Astrocyte of the cerebellum (primary cell): Measurements from ENCODE around the gene CSRNP2.
"Not testable (repeated sequence)": the region's sequence is repeated elsewhere in the genome, so short reads cannot be mapped to it uniquely, and the experiment has no call there.

Experiments
- DNase-seq: peaks from one replicate; pipeline ENCODE4 v3.0.0-alpha.2; 2011; ENCODE audit warnings: low read depth
- H3K4me3 ChIP-seq: 2 replicates; pipeline ENCODE4 v1.5.1; 2011; ENCODE audit warnings: mild to moderate bottlenecking, low read depth, low read length, moderate library complexity
- in situ Hi-C: cut with HindIII; loops from 2 replicates; pipeline ENCODE4 v1.10.0; 2017; ENCODE audit warnings: low sequenced_read_pairs
- TF ChIP-seq, protein P1 (sequence below): IDR thresholded peaks from 2 replicates; pipeline ENCODE4 v1.5.1; 2012; ENCODE audit warnings: low read length, low read depth, moderate library complexity, mild to moderate bottlenecking; ENCODE audit errors: missing control alignments

Gene CSRNP2

DNA sequence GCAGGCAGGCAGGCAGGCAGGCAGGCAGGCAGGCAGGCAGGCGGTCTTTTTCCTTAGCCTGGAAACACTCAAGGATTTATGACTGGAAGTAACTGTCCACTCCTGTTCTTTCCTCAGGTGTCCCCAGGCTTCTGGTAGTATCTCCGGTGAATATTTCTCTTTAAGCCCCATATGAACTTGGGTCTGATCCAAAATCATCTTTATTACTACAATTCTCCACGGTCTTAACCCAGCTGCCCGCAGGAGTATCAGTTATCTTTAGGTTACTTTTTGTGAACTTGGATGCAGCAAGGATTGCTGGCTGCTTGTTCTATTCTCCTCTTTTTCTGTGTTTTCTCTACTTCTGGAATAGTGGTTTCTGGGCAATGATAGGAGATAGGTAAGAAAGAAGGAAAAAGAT, 3.3 kb downstream of the CSRNP2 start:
- DNase-seq: no peak
- TF ChIP-seq, protein P1, sequence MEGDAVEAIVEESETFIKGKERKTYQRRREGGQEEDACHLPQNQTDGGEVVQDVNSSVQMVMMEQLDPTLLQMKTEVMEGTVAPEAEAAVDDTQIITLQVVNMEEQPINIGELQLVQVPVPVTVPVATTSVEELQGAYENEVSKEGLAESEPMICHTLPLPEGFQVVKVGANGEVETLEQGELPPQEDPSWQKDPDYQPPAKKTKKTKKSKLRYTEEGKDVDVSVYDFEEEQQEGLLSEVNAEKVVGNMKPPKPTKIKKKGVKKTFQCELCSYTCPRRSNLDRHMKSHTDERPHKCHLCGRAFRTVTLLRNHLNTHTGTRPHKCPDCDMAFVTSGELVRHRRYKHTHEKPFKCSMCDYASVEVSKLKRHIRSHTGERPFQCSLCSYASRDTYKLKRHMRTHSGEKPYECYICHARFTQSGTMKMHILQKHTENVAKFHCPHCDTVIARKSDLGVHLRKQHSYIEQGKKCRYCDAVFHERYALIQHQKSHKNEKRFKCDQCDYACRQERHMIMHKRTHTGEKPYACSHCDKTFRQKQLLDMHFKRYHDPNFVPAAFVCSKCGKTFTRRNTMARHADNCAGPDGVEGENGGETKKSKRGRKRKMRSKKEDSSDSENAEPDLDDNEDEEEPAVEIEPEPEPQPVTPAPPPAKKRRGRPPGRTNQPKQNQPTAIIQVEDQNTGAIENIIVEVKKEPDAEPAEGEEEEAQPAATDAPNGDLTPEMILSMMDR: no peak
- in situ Hi-C loops: no loop called here
- no peak overlapping the region for H3K4me3 ChIP-seq

DNA sequence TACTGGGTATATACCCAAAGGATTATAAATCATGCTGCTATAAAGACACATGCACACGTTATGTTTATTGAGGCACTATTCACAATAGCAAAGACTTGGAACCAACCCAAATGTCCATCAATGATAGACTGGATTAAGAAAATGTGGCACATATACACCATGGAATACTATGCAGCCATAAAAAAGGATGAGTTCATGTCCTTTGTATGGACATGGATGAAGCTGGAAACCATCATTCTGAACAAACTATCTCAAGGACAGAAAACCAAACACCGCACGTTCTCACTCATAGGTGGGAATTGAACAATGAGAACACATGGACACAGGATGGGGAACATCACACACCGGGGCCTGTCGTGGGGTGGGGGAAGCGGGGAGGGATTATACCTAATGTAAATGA, 4.5 kb downstream of the CSRNP2 start:
- in situ Hi-C loops, DNase-seq: not testable (repeated sequence)

DNA sequence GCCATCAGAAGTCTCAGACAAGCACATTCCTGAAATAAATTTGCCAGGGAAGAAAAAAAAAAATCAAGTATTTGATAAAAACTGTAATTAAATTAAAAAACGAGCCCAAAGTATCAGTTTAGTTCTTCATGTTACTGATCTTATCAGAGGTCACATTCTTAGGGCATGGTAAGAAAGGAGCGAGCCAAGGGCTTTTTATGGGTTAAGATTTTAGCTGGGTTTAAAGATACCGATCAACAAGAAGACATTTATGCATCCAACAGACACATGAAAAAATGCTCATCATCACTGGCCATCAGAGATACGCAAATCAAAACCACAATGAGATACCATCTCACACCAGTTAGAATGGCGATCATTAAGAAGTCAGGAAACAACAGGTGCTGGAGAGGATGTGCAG, 5.0 kb downstream of the CSRNP2 start:
- in situ Hi-C loops, DNase-seq, H3K4me3 ChIP-seq: not testable (repeated sequence)

More for the DNA sequence above, 4.5 kb downstream of the CSRNP2 start:
- H3K4me3 ChIP-seq: not testable (repeated sequence)

DNA sequence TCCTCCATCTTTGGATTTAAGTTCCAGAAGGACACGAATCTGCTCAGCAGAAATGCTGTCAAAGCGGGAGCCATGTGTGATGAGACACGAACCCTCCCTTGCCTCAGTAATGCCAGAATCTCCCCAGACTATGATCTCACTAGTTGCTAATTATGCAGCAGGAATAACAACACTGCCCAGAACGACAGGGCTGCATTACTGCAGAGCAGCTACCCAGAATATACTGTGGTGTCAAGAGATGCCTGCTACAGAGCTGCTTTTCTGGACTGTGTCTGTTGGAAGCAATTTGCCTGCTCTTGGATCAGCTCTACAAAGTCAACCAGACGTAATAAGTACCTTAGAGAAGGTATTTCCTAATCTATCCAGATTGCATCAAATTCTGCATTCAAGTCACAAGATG, 5.5 kb downstream of the CSRNP2 start:
- DNase-seq: no peak
- TF ChIP-seq, protein P1: no peak
- in situ Hi-C loops: no loop called here
- H3K4me3 ChIP-seq: no peak overlapping the region

DNA sequence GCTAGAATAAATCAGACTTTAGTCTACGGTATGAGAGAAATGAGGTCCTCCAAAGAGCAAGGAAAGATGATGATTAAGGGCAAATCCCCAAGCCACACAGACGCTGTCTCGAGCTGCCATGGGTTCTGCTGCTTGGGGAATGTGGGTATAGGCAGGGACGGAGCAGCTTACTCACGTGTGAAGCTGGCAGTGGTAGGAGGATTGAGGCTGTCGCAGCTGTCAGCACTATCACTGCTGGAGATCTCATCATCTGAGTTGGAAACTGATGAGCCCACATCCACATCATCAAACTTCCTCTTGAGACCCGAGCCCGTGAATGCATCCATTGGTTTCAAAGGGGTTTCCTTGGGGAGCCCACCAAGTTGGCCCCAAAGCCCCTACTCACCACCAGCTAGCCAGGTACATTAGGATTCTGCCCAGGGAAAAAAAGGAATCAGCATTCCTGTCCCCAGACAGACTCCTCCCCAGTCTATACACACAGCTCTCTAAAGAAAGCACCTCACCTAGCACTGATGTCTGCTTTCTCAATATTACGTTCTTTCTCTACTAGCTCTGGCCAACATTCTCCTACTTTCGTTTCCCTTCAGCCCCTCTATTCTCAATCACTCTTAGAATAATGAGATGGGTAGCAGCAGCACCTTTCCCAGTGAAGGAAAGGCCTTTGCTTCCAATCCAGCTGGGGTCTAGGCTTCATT, 7.0 kb downstream of the CSRNP2 start:
- no peak for DNase-seq
- TF ChIP-seq, protein P1: no peak
- no peak overlapping the region for H3K4me3 ChIP-seq
- in situ Hi-C loops: no loop called here

DNA sequence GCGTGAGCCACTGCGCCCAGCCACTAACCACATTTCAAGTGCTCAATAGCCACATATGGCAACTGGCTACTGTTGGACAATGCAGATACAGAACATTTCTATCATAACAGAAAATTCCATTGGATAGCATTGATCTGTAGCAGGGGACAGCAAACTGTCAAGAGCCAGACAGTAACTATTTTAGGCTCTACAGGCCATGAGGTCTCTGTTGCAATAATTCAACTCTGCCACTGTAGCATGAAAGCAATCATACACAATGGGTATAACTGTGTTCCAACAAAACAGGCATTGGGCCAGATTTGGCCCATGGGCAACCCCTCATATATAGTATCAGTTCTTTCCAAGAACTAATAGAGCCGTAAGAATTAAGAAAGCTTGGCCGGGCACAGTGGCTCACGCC, 8.0 kb downstream of the CSRNP2 start:
- TF ChIP-seq, protein P1: no peak
- in situ Hi-C loops: no loop called here
- no peak overlapping the region for H3K4me3 ChIP-seq
- DNase-seq: no peak

DNA sequence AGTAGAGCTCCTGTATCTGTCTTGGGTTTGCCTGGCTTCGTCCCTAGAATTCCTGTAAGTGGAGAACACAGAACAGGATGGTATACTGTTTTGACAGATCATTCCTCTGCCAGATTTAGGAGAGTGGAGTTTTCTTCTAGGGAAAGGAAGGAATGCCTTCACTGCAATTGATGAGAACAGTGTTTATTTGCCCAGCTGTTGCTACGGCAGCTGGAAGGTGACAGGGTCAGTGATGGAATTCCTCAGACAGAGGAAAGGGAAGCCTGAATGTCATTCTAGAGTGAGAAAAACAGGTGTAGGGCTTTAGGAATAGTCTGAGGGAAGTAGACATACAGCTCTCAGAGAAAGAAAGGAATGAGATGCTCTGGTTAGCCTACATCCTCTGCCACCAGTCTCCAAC, 11.7 kb downstream of the CSRNP2 start:
- TF ChIP-seq, protein P1: no peak
- in situ Hi-C loops: no loop called here
- no peak for DNase-seq
- H3K4me3 ChIP-seq: no peak overlapping the region

DNA sequence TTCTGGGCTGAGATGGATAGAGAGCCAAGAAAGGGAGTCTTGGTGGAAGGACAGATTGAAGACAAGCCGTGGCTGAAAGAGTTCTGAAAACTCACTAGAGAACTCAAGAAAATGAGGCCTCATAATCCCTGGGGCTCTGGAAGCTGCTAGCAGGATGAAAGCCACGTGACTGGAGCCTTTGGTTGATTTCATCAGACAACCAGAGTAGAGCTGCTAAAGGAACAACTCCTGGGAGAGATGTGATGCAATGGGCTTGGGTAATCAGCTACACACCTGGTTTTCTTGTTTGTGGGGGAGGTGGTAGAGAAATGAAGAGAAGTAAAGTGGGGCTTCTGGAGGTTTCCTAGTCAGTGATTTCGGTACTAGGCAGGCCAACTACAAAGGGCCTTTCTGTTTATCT, 13.4 kb downstream of the CSRNP2 start:
- no peak for DNase-seq
- in situ Hi-C loops: no loop called here
- TF ChIP-seq, protein P1: no peak
- H3K4me3 ChIP-seq: no peak overlapping the region
